ENCODE results near the gene AGPAT3.

AGPAT3 gene

GRCh38 chr21:43909741-43910400 is 44.8 kb downstream of the AGPAT3 start:
- DNase-seq: no peak

DNA sequence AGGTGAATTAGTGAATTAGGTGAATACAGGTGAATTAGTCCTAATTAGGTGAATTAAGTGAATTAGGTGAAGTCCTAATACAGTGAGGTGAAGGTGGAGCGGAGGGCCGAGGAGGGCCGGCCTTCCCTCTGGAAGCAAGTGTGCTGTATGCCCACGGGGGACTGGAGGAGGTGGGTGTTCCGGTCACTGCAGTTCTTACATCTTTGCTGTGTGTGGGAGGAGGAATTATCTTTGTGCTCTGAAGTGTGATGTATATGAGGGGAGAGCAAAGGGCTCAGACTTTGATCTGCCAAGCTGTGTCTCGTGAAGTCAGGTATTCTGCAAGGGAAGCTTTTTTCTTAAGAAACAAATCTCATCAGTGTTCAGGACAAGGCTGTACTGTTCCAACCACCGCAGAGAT is 45.4 kb downstream of the AGPAT3 start:
- DNase-seq: no peak

- peak; percentile 13 for DNase-seq
Observed at GRCh38 chr21:43911015-43911934, 46.3 kb downstream of the AGPAT3 start.

DNA sequence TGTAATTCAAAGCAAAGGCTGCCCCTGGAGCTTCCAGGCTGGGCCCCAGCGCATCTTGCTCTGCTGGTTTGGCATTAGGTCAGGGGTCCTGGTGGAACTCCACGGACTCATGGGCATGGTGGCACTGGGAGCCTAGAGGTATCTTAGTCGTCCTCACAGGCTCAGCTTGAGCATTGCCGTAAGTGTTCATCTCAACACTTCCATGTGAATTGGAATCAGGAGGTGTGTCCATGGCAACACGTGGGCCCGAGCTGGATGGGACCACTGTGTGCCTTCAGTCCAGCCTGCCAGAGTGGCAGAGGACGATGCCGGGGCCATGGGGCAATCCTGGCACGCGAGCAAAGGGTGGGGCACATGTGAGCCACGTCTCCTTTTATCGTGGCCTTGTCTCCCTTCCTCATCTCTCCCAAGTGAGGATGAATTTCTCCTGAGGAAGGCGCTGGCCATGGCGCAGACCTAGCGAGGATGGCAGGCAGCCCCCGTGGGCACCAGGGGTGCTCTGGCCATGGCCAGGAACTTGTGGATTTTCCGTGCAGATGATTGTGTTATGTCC is 47.0 kb downstream of the AGPAT3 start:
- no peak for DNase-seq

GRCh38 chr21:43912500-43912899 is 47.5 kb downstream of the AGPAT3 start:
- no peak for DNase-seq

GRCh38 chr21:43912910-43913309 is 47.9 kb downstream of the AGPAT3 start:
- DNase-seq: no peak

DNA sequence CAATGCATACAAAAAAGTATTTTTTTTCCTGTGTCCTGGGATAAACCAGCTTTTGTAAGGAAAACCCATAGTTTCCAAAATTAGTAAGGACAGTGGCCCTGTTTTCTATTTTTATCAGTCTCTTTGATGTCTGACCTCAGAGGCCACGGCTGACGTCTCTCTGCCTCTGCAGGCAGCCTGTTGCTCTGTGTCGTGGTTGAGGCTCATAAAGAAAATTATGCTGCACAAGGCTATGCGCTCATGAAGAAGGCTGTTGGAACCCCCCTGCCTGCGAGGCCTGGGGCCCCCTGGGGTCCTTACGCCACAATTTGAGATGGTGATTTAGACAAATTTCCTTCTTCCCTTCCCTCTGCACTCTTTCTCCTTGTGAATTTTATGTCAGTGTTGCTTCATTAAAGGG is 48.9 kb downstream of the AGPAT3 start:
- peak; percentile 34 for DNase-seq

- no peak for DNase-seq
Observed at GRCh38 chr21:43916076-43916475, 51.1 kb downstream of the AGPAT3 start.

DNA sequence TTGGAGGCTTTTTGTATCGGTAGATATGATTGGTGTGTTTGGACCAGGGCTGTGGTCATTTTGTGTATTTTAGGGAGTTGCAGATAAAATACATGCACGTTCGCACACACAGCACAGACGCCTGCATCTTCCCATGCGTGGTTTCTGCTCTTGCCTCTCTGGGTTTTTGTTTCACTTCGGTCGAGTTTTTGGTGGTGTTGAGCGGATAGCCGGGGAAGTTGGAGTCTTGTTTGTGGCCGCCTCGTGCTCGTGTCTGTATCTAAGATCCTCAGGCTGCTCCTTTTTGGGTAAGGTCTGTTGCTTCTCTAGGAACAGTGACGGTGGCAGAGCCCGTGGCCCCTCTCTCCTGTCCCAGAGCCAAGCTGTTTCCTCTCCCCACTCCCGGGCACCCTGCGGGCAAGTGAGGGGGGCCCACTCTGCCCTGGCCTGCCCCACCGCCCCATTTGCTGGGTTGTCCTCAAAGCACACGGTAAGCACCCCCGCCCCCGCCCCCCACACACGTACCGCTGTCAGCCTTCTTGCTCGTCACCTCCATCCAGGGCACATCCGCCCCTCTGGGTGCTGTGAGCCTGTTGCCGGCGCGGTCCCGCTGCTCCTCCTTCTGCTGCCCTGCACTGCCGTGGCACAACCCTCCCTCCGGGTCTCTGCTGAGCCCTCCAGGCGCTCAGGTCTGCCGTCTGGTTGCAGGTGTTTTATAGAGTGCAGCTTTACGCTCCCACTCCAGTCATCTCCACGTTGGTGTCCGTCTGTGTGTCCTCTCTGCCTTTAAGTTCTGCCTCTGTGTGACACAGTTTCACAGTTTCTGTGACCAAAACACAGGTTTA is 51.9 kb downstream of the AGPAT3 start:
- no peak for DNase-seq

DNA sequence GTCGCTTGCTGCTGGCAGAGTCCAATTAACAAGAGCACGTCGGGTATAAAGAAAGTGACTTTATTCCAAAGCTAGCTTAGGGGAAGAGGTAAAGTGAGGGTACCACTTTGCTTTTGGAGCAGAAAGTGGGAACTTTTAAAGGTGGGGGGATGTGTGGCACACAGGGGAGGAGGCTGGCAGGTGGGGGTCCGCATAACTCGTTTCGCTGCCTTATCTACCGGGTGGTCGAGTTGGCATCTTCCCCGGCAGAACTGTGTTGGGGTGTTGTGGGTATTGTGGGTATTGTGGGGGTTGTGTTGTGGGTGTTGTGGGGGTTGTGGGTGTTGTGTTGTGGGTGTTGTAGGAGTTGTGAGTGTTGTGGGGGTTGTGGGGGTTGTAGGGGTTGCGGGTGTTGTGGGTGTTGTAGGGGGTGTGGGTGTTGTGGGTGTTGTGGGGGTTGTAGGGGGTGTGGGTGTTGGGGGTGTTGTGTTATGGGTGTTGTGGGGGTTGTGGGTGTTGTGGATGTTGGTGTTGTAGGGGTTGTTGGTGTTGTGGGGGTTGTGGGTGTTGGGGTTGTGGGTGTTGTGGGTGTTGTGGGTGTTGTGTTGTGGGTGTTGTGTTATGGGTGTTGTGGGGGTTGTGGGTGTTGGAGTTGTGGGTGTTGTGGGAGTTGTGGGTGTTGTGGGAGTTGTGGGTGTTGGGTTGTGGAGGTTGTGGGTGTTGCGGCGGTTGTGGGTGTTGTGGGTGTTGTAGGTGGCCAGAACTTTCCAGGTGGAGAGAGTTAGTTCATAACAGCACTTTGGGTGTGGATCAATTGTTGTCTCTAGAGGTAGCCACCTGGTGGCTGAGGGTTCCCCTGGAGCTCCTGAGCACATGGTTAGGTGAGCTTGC is 52.7 kb downstream of the AGPAT3 start:
- no peak for DNase-seq

GRCh38 chr21:43918385-43918947 is 53.4 kb downstream of the AGPAT3 start:
- no peak for DNase-seq

DNA sequence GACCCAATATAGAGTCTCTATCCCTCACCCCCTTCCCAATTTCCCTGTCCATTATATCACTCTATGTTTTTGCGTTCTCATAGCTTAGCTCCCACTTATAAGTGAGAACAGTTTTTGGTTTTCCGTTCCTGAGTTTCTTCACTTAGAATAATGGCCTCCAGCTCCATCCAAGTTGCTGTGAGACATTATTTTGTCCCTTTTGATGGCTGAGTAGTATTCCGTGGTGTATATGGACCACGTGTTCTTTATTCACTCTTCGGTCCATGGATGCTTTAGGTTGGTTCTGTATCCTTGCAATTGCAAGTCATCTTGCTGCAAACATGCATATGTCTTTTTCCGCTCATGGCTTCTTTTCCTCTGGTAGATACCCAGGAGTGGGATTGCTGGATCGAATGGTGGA is 54.3 kb downstream of the AGPAT3 start:
- no peak for DNase-seq

GRCh38 chr21:43919871-43920801 is 55.1 kb downstream of the AGPAT3 start:
- no peak for DNase-seq

DNA sequence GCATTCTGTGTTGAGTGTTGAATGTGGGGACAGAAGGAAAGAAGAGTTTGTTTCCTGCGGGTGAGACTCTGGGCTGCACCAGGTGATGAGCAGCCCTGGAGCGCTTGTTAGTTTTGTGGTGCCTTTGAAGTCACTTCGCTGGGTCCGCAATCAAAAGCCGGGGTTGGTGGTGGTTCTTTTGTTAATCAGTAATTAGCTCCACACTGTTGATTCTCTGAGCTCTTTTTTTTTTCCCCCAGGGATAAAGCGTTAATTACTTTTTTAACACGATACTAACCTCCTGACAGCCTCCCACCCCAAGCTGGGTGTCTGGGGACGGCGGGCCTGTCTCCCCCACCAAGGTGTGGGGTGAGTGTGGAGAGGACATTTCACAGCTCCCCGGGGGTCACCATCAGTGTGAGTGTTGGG is 56.6 kb downstream of the AGPAT3 start:
- DNase-seq: no peak

DNA sequence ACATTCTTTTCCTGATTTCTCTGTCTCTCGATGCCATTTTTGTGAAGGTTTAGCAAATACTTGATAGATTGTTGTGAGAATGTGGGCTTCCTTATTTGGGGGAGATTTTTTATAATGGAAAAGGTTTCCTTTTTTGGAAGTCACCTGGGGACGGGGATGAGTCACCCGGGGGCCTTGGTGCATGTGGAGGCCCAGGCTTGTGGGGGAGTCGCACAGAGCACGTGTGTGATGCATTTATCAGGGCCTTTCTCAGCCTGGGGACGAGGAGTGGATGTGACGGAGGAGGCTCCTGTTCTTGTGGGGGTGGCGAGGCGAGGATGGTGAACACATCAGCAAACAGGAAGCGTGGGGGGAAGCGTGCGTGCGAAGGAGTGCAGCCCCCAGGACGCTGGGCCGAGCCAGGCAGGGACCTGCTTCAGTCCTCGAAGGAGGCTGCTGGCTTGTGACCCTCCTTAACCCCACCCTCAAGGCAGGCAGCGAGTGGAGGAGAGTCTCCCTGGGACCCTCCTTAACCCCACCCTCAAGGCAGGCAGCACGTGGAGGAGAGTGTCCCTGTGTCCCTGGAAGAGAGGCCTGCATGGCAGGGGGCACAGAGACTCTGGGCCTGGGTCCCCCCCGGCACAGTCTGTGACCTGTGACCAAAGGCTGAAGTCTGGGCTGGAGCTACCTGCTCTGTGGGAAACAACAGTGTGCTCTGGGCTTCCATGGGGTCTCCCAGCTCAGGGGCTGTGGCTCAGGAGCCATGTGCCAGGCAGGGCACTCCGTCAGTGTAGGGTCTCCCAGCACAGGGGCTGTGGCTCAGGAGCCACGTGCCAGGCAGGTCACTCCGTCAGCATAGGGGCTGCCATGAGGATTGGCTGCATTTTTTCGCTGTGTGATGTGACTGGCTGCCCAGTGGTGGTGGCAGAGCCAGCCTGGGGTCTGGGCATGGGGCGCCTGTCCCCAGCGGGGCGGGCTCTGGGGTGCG is 57.2 kb downstream of the AGPAT3 start:
- DNase-seq: peak; percentile 40

DNA sequence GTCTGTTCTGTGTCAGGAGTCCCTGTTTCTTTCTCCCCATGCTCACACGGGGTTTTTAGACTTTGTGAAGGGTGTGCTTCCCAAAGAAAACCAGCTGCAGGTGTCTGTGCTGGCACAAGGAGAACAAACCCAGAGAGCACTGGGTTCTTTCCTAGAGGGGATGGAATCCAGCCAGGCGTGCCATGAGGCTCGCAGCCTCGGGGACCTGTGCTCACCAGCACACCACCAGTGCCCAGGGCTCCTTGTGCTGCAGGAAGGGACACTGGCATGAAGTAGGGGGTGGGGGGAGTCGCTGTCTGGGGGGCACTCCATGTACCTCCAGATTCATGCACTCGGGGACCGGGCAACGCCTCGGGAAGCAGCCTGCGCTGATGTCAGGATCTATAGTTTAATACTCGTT is 57.9 kb downstream of the AGPAT3 start:
- DNase-seq: no peak

- no peak for DNase-seq
Observed at GRCh38 chr21:43923391-43923790, 58.4 kb downstream of the AGPAT3 start.

- no peak for DNase-seq
Observed at GRCh38 chr21:43924421-43925095, 59.5 kb downstream of the AGPAT3 start.

DNA sequence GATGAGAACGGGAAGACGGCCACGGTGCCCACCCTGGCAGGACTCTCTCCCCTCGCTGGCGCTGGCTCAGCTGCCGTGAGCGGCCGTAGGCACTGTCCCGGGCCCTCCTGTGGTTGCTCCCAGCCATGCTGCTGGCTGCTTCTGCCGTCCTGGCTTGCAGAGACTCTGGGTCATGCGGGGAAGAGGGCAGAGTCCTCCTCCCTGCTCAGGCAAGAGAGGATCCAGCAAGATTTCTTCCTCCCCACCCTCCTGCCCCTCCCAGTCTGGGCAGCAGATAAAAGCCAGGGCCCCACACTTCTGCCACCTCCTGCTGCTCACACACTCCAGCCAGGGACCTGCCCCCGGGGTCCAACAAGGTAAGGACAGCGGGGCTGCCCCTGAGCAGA is 60.1 kb downstream of the AGPAT3 start:
- DNase-seq: no peak

Data from fibroblast of upper back skin (primary cell).